T-cell (primary cell): ENCODE results near the gene SEC61B. TPM values are rescaled to one million over a fixed set of nuclear protein-coding genes. Genes with fewer than 3 reads are reported as not detected.

Source experiments
- ATAC-seq, 4 experiments: fragments of 200-7000 bp in 3 of 4; fragments of 150-1000 bp in 1 of 4; cut with Tn5 transposase; replicated peaks in 1 of 4; 1 replicate in 3 of 4; 2 replicates in 1 of 4; pipeline ENCODE4 v1.10.0; 2021; ENCODE audit warnings: moderate library complexity in 3 of 4, mild to moderate bottlenecking in 2 of 4, moderate number of reproducible peaks in 1 of 4
- CTCF ChIA-PET, 2 donors: fragments of 300-600 bp; sonication (Branson Sonifier 250); formaldehyde crosslinking; loops; one replicate each; lab custom pipeline; 2022; ENCODE audit warnings: antibody characterized with exemption in 2 of 2; lab: Charles Lee
- POLR2A ChIA-PET, 2 donors: fragments of 300-600 bp; sonication (Branson Sonifier 250); formaldehyde crosslinking; loops; one replicate each; lab custom pipeline; 2022; ENCODE audit warnings: antibody characterized with exemption in 2 of 2; lab: Charles Lee
- DNase-seq, 35 experiments: peaks; one replicate each; pipeline versions ENCODE4 v3.0.0 to v3.0.0-alpha.2; 2013 to 2023
- H3K27ac ChIP-seq: one replicate; pipeline ENCODE4 v1.5.1; 2013; ENCODE audit warnings: low read length
- H3K27me3 ChIP-seq, 2 experiments: replicated peaks in 1 of 2; 1 replicate in 1 of 2; 2 replicates in 1 of 2; pipeline versions ENCODE4 v1.6.1 to v1.7.0; 2013; ENCODE audit warnings: low read length in 1 of 2, mixed read lengths in 1 of 2; ENCODE audit not compliant: control insufficient read depth in 2 of 2, insufficient read depth in 2 of 2; ENCODE audit errors: extremely low read depth in 1 of 2
- H3K36me3 ChIP-seq, 2 donors: 1 replicate in 1 of 2; 2 replicates in 1 of 2; pipeline versions ENCODE4 v1.6.1 to v1.7.0; 2013; ENCODE audit warnings: low read length in 1 of 2; ENCODE audit not compliant: control insufficient read depth in 2 of 2, insufficient read depth in 1 of 2; ENCODE audit errors: extremely low read depth in 1 of 2
- H3K4me1 ChIP-seq, 2 experiments: 1 replicate in 1 of 2; 2 replicates in 1 of 2; pipeline versions ENCODE4 v1.6.1 to v1.7.0; 2013; ENCODE audit warnings: low read length in 2 of 2, mixed read lengths in 1 of 2; ENCODE audit not compliant: insufficient read depth in 2 of 2, control insufficient read depth in 1 of 2; ENCODE audit errors: extremely low read depth in 1 of 2
- H3K4me3 ChIP-seq, 2 donors: 1 replicate in 1 of 2; 2 replicates in 1 of 2; pipeline versions ENCODE4 v1.5.1 to v1.7.0; 2013; ENCODE audit warnings: mild to moderate bottlenecking in 2 of 2, low read length in 1 of 2, moderate library complexity in 1 of 2; ENCODE audit not compliant: control insufficient read depth in 1 of 2; ENCODE audit errors: extremely low read depth in 1 of 2
- H3K9me3 ChIP-seq: 2 replicates; pipeline ENCODE4 v1.7.0; 2013
- H3K27ac Mint-ChIP-seq, 2 donors: one replicate each; pipeline ENCODE4 v1.8.0; 2020 to 2021; ENCODE audit warnings: mild to moderate bottlenecking in 2 of 2, mixed read lengths in 2 of 2
- H3K27me3 Mint-ChIP-seq, 2 donors: one replicate each; pipeline ENCODE4 v1.8.0; 2021 to 2022; ENCODE audit warnings: mixed read lengths in 2 of 2
- H3K36me3 Mint-ChIP-seq: one replicate; pipeline ENCODE4 v1.8.0; 2021; ENCODE audit warnings: mixed read lengths
- H3K4me1 Mint-ChIP-seq, 3 donors: one replicate each; pipeline ENCODE4 v1.8.0; 2020 to 2022; ENCODE audit warnings: mixed read lengths in 3 of 3, mild to moderate bottlenecking in 1 of 3
- H3K4me3 Mint-ChIP-seq, 3 donors: one replicate each; pipeline ENCODE4 v1.8.0; 2020 to 2022; ENCODE audit warnings: mild to moderate bottlenecking in 3 of 3, mixed read lengths in 3 of 3, moderate library complexity in 3 of 3
- H3K9me3 Mint-ChIP-seq, 3 donors: one replicate each; pipeline ENCODE4 v1.8.0; 2020 to 2022; ENCODE audit warnings: mixed read lengths in 3 of 3
- WGBS: methylation state at CpG from one replicate; pipeline ENCODE4 v1.1.5; 2013; ENCODE audit warnings: missing lambda C conversion rate; ENCODE audit not compliant: insufficient coverage; 5-methylcytosine and 5-hydroxymethylcytosine counted together
- total RNA-seq, 35 experiments: library from RNA in 6 of 35; stranded (reverse) in 6 of 35; fragments of 120-200 nt in 1 of 35; gene quantifications; one replicate each; pipeline versions ENCODE4 v1.2.1 to v1.2.4 and lab custom pipeline; 2013 to 2026

SEC61B gene
- total RNA-seq, 5 donors from 2014 or later (not counting 1 experiment from before 2014, with no cell fraction given), result 54.9 to 91.5 (median 84.0) TPM

DNA sequence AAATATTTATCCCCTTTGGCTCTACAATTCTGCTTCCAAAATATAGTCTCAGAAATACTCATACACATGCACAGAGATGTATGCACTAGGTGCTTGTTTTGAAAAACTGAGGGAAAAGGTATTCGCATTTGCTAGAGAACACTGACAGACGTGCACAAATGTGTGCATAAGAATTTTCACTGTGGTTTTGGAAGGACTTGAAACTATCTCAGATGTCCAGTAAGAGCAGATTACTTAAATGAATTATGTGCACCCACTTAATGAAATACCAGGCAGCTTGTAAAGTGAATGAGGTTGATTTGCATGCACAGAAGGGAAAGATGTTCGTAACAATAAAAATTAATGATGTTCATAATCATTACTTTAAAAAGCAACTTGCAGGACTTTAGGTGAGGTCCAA lies 48.4 kb downstream of the SEC61B start:
- H3K4me3 Mint-ChIP-seq, result no peak overlapping the region
- CTCF ChIA-PET, result interaction anchor here in 1 of 2 donors (0.6 kb wide), 1 partner anchor 68 kb away, joined by 3 read pairs; no protein-coding TSS in a partner anchor
- no CpG with 5 or more reads among the region's 3 CpGs for WGBS

DNA sequence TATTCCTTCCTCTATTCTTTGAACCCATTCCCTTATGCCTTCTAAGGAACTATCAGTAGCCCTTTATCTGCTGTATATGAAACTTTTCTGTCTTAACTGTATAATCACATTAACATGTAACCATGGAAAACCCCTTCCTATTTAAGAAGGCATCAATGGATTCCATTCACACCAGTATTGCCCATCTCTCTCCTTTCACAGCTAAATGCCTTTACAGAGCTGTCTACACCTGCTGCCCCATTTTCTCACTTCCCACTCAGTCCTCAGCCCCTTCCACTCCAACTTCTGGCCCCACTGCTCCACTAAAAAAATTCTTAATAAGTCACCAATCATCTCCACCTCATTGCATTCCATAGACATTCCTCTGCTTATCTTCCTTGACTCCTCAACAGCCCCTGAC lies 50.8 kb downstream of the SEC61B start:
- H3K4me3 ChIP-seq, result no peak overlapping the region

More for the DNA sequence above, 48.4 kb downstream of the SEC61B start:
- Mint-ChIP-seq H3K9me3 (no peaks in the 10 kb centered on the region), H3K27me3 (peaks cover 0 to 12% of the 10 kb centered on the region in 2 donors), H3K27ac (no peak overlapping the region), H3K4me1 (peaks cover 10 to 11% (median 11%) of the 10 kb centered on the region in 3 donors), H3K36me3 (no peaks in the 10 kb centered on the region)
- no peak for ATAC-seq
- Histone ChIP-seq H3K27me3 (no peaks in the 10 kb centered on the region), H3K27ac (no peak overlapping the region), H3K36me3 (no peaks in the 10 kb centered on the region), H3K4me3 (no peak overlapping the region), H3K9me3 (no peaks in the 10 kb centered on the region), H3K4me1 (peaks cover 0 to 5% of the 10 kb centered on the region in 2 experiments)
- POLR2A ChIA-PET, result no interaction called here
- DNase-seq, result no peak

DNA sequence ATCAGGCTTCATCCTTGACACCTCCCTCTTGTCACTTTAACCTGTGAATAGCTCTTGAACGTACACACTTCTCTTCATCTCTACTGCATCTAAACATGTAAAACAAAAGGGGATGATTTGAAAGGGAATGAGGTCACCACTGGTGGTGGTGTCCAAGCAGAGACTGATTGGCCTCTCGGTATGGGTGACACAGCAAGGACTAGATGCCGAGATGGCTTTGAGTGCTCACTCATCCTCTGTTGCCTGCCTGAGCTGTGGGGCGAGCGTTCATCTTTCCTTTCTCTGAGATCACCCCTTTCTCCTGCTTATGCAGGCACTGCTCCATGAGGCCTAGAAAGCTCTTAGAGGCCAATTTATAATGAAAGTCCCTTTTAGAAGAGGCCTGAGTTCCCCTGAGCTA lies 51.9 kb downstream of the SEC61B start:
- no peaks in the 10 kb centered on the region for H3K4me1 ChIP-seq
- peaks cover 3 to 12% of the 10 kb centered on the region in 2 donors for H3K27me3 Mint-ChIP-seq
- CTCF ChIA-PET, result interaction anchor here (0.5 to 0.6 kb wide), 2 partner anchors 11 to 883 kb away, joined by 3 to 4 read pairs; no protein-coding TSS in a partner anchor
- no peak overlapping the region for H3K27ac Mint-ChIP-seq
- no peaks in the 10 kb centered on the region for H3K4me1 Mint-ChIP-seq
- 92% methylated on average over 2 of the region's 5 CpGs for WGBS
- no peak overlapping the region for H3K4me3 Mint-ChIP-seq
- no peak for DNase-seq
- no peaks in the 10 kb centered on the region for H3K9me3 ChIP-seq
- H3K36me3 Mint-ChIP-seq, result no peaks in the 10 kb centered on the region
- H3K4me3 ChIP-seq, result no peak overlapping the region
- no peak overlapping the region for H3K27ac ChIP-seq
- no peaks in the 10 kb centered on the region for H3K27me3 ChIP-seq
- no peaks in the 10 kb centered on the region for H3K9me3 Mint-ChIP-seq
- no peaks in the 10 kb centered on the region for H3K36me3 ChIP-seq
- POLR2A ChIA-PET, result no interaction called here
- no peak for ATAC-seq

More for the DNA sequence above, 50.8 kb downstream of the SEC61B start:
- Mint-ChIP-seq H3K4me3 (no peak overlapping the region), H3K27ac (no peak overlapping the region), H3K4me1 (no peaks in the 10 kb centered on the region), H3K9me3 (no peaks in the 10 kb centered on the region), H3K27me3 (peaks cover 3 to 12% of the 10 kb centered on the region in 2 donors), H3K36me3 (no peaks in the 10 kb centered on the region)
- ATAC-seq, result no peak
- H3K27me3 ChIP-seq, result no peaks in the 10 kb centered on the region
- ChIA-PET POLR2A (interaction anchor here in 1 of 2 donors (0.7 kb wide), 1 partner anchor 26 kb away, joined by 5 read pairs; no protein-coding TSS in a partner anchor), CTCF (interaction anchor here in 1 of 2 donors (0.6 kb wide), 1 partner anchor 405 kb away, joined by 3 read pairs; no protein-coding TSS in a partner anchor)
- H3K4me1 ChIP-seq, result no peaks in the 10 kb centered on the region
- no peak overlapping the region for H3K27ac ChIP-seq
- no peaks in the 10 kb centered on the region for H3K36me3 ChIP-seq
- DNase-seq, result no peak
- H3K9me3 ChIP-seq, result no peaks in the 10 kb centered on the region

DNA sequence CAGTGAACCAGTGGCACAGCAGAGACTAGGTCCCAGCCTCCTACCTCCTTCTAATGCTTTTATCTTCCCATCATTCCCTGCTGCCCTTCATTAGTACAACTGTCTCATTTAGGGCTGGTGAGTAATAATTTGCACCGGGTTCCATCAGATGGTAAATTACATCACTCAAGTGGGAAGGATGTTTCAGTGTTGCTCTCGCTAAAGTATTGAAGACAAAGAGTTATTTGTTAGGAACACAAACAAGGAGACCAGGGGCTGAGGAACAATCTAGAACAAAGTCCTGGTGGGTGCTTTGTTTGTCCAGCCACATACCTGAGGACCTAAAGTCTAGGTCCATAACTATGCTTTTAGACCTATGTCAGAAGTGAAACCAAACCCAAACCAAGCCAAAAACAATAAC lies 52.4 kb downstream of the SEC61B start:
- peaks cover 3 to 12% of the 10 kb centered on the region in 2 donors for H3K27me3 Mint-ChIP-seq
- H3K27ac Mint-ChIP-seq, result no peak overlapping the region
- H3K4me1 Mint-ChIP-seq, result no peaks in the 10 kb centered on the region
- no CpG with 5 or more reads among the region's 2 CpGs for WGBS
- ATAC-seq, result no peak
- CTCF ChIA-PET, result no interaction called here
- POLR2A ChIA-PET, result no interaction called here
- H3K27ac ChIP-seq, result no peak overlapping the region
- H3K36me3 Mint-ChIP-seq, result no peaks in the 10 kb centered on the region
- H3K4me3 Mint-ChIP-seq, result no peak overlapping the region
- no peaks in the 10 kb centered on the region for H3K9me3 Mint-ChIP-seq
- DNase-seq, result no peak
- no peaks in the 10 kb centered on the region for H3K36me3 ChIP-seq
- no peaks in the 10 kb centered on the region for H3K4me1 ChIP-seq
- no peaks in the 10 kb centered on the region for H3K9me3 ChIP-seq
- no peak overlapping the region for H3K4me3 ChIP-seq
- no peaks in the 10 kb centered on the region for H3K27me3 ChIP-seq

Other genes with a start within 250 kb of the SEC61B start
- gene TGFBR1, start 117.2 kb upstream of the SEC61B start, total RNA-seq, result 10 to 100 TPM; 22.3 to 36.9 (median 31.7) TPM
- 10 to 100 TPM; 18.0 to 30.3 (median 25.2) TPM for gene ALG2, start 340 bp upstream of the SEC61B start, total RNA-seq